Stimulated activated CD4-positive, alpha-beta T cell treated with anti-CD3 and anti-CD28 coated beads, TNF-alpha, amount 100 ng/mL, for 24 hours (primary cell): ENCODE results near the gene TNMD.
"Not testable (repeated sequence)": the region's sequence is repeated elsewhere in the genome, so short reads cannot be mapped to it uniquely, and the experiment has no call there.

Experiments used
- DNase-seq, 3 experiments: peaks; one replicate each; pipeline ENCODE4 v3.0.0-alpha.2; 2020; ENCODE audit warnings: low read depth in 3 of 3

The TNMD gene

DNA sequence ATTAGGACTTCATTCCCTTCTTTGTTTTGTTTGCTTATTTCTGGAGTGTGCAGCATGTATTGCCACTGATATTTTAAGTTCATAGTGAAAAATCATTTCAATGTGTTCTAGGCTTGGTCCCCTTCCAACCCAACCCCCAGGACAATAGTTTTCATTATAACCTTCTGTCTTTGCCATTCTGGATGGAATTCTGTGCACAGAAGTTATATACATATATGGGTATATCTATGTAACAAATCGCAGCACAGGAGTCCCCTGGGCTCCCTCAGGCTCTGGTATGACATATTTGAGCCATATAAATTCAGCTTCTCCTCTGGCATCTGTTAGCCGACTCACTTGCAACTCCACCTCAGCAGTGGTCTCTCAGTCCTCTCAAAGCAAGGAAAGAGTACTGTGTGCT lies at the start of gene TNMD:
Gene TNMD (plus strand): TSS at position 326 of the 400 bp plus-strand sequence. CDS start 83 bp downstream, outside the sequence.
- DNase-seq = no peak

DNA sequence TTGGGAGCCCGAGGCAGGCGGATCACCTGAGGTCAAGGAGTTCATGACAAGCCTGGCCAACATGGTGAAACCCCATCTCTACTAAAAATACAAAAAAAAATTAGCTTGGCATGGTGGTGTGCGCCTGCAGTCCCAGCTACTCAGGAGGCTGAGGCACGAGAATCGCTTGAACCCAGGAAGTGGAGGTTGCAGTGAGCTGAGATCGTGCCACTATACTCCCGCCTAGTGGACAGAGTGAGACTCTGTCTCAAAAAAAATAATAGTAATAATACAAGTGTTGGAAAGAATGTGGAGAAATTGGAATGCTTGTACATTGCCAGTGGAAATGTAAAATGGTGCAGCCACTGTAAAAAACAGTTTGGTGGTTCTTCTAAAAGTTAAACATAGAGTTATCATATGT lies 19.2 kb upstream of the TNMD start:
- DNase-seq = not testable (repeated sequence)

DNA sequence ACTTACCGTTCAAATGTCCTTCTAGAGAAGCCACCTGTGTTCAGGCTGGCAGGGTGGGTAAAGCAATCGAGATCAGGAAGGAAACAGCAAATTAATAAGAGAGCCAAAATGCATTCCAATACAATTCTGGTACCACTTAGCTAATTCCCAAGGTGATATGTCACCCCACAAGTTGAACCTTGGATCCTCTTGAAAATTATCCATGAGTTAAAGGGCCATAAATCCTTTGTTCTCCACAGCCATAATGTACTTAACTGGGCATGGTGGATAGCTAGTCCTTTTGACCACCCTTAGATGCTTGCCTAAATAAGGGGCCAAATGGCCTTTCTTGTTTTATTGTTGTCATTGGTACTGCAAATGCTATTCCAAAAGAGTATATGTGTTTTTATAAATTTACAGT lies 2.0 kb downstream of the TNMD start:
- DNase-seq = no peak

DNA sequence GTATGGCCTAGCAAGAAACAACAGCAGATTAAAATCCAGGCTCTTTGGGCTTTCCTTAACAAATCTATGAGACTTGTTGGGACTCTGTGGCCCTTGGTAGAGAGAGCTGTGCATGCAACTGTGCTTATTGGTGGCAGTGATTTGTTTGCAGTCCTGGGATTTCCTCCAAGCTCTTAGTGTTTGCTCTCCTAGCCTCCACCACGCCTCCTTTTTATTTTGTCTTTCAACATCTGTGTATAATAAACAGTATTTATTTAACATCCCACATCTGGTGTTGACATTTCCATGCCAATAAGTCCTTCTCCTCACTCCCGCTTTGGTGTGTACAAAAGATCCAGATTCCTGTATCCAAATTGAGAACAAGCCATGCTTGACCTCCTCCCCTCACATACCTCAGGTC lies 3.1 kb downstream of the TNMD start:
- DNase-seq = no peak

DNA sequence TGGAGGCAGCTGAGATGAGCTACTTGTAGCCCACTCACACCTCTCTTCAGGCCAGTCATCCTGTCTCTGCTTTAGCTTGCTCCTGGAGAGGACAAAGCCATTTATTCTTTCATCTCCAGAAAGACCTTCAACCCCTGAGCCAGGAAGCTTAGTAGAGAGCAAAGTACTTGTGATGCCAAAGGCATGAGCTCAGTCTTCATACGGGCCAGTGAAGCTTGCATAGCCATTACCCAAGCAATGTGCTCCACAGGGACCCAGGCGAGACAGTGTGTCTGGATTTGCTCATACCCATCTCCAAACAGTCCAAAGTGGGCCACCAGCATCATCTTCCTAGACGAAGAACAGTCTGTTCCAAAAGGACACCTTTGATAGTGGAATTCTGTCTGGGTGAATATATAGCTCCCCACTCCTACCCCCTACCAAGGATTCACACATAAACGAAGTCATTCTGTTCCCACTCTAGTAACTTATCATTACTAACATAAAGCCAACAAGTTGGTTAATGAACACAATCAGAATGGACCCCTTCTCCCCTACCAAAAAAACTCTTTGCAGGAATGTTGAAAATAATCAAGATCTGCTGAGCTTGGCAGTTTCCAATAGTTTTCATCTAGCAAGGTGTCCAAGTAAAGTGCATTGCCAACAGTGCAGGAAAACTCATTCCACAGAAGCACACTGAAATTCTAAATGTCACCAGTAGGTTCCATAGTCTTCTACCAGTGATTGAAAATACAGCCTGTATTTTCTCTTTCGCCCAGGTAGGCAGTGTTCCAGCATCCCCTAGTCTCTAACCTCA lies 6.7 kb downstream of the TNMD start:
- no peak for DNase-seq

DNA sequence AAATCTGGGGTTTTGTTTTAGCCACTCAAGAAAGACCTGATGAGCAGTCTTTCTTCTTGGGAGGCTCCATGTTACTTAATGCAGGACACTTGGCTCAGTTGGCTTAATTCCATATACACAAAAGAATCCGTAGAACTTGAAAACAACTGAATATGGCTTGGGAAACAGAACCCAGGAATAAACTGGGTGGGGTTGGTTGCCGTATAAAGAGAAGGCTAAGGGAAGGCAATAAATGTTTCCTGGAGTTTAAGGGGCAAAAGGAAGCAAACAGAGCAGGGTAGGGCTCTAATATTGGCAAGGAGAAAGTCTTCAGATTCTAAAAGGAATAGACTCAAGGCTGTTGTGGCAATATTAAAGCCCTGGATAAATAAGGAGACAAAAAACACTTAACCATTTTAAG lies 8.4 kb downstream of the TNMD start:
- DNase-seq = no peak

DNA sequence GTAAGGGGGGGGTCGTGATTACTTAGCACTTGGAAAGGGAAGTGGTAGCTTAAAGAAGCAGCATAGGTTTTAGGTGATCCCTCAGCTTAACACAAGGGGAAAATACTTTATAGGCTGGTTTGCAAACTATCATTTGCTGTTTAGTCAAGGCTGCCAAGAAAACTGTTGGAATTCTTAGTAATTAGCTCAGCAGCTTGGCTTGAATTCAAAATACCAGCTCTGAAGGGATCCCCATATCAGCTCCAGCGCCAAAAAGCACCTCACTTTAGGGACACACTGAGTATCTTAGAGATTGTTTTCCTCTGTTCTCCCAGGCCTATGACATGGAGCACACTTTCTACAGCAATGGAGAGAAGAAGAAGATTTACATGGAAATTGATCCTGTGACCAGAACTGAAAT lies 8.8 kb downstream of the TNMD start:
- DNase-seq = no peak

DNA sequence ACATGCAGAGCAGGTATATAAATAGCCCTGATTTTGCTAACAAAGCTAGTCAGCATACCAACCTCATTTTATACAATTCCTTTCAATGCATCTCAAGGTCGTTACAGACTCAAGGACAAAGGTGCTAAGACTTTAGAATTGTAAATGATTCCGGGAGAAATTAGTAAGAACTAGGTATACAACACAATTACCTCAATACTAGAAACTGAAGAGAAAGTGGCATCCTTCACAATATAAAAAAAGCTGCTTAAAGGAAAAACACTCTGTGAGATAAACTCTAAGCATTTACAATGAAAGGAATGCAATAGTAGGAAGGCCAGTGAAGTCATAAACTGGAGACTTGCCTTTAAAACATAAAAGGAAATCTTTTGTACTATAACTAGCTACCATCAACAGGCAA lies 11.9 kb downstream of the TNMD start:
- no peak for DNase-seq

DNA sequence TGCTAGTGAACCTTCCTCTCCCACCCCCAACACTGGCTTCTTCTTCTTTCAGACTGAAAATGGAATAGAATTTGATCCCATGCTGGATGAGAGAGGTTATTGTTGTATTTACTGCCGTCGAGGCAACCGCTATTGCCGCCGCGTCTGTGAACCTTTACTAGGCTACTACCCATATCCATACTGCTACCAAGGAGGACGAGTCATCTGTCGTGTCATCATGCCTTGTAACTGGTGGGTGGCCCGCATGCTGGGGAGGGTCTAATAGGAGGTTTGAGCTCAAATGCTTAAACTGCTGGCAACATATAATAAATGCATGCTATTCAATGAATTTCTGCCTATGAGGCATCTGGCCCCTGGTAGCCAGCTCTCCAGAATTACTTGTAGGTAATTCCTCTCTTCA lies 14.7 kb downstream of the TNMD start:
- no peak for DNase-seq

DNA sequence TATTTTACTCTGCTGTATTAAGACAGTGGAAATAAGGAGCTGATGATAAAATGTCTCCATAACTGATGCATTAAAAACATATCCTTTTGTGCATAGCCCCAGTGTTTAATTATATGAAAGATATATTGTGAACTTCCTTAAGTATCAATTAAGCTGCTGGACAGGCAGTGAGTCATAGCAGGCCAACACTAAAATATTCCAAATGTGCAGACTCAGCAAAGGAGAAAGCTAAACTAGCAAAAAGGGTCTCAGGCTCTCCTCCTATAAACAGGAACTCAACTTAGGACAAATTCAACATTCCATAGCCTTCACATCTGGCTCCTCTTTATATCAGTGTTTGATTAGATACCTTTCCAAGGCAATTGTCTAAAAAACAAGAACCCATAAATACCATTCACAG lies 15.6 kb downstream of the TNMD start:
- no peak for DNase-seq

DNA sequence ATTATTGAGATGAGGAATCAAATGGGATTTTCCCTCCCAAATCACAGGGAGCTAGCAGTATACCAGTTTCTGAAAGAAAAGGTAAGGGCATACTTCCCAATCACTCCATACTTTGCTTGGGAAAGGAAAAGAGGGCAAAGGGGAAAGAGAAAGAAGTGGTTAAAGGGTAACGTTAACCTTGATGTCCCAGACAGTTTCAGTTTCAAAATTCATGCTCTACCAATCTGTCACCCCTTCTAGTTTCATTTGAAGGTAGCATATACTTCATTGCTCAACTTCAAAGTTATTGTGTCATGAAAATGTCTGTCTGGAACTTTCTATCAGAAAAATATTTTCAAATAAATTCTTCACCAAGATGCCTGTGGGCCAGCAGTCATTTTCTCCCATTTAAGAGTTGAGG lies 16.0 kb downstream of the TNMD start:
- no peak for DNase-seq

DNA sequence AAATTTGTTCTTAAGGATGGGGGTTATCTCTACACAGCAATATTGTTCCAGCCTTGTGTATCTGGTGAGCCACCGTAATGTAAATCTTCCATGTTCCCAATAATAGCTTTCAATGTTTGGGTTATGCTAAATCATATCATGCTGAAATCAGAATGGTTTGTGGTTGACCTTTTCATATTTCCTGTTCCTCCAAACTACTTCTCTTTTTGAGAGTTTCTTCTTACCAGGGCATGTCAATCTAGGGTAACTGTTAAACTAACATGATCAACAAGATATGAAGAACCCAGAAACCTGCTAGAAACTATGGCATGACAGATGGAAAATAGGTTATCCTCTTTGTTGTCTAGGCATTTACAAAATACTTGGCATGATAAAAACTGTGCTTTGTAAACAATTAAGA lies 22.0 kb downstream of the TNMD start:
- DNase-seq = no peak

DNA sequence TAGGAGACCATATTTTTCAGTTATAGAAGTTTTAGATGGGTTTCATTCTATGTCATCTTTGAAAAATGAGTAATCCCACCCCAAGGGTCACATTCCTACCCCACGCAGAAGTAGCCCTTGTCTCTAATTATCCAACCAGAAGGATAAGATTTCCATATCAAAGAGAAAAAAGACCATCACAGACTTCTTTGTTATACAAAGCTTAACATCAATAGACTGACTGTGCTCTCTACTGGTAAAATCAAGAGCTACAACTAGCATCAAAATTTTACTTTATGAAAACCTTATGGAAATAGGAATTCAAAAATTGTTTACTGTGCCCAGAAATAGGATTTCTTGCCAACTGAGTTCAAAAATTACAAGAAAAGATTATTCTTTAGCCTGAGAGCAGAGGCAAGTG lies 24.9 kb downstream of the TNMD start:
- no peak for DNase-seq

DNA sequence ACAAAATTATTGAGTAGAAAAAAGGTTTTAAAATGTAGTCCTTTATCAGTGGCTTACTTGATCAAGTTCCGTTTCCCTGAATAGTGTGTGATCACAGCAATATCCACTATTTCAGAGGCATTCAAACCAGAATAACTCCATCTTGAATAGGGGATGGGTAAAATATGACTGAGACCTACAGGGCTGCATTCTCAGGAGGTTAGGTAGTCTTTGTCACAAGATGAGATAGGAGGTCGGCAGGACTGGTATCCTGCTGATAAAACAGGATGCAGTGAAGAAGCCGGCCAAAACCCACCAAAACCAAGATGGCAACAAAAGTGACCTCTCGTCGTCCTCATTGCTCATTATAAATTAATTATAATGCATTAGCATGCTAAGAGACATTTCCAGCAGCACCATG lies 27.2 kb downstream of the TNMD start:
- DNase-seq = no peak

DNA sequence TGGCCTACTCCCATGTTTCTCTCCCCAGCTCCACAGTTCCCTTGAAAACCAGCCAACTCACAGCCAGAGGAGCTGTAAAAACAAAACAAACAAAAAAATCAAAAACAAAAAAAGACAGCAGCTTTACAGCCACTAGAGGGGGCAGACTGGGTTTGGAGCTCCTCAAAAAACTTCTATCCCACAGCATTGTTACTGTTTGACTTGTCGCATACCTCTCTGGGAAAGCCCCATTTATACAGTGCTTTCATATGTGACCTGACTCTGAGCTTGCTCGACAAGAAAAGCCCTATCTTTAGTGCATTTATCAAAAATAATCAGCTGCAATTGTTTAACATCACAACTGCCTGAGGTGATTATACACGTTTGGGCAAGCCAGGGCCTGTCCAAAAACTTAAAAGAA lies 30.3 kb downstream of the TNMD start:
- DNase-seq = no peak

DNA sequence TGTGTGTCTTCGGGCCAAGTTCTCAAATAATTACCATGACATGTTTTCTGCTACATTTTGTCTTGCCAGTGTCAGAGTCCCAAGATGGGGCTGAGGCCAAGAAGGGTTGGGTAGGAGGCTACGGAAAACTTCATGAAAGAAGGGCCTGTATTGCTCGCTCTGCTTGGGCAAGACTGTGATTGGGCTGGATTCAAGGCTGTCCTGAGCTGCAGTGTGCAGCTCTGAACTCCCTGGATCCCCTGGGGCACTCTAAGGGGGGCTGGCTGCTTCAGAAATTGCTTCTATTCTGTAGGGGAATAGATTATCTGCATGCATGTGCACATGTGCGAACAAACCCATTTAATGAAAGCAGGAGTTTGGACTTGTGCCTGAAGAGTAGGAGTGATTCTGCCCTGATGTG lies 38.3 kb downstream of the TNMD start:
- no peak for DNase-seq

DNA sequence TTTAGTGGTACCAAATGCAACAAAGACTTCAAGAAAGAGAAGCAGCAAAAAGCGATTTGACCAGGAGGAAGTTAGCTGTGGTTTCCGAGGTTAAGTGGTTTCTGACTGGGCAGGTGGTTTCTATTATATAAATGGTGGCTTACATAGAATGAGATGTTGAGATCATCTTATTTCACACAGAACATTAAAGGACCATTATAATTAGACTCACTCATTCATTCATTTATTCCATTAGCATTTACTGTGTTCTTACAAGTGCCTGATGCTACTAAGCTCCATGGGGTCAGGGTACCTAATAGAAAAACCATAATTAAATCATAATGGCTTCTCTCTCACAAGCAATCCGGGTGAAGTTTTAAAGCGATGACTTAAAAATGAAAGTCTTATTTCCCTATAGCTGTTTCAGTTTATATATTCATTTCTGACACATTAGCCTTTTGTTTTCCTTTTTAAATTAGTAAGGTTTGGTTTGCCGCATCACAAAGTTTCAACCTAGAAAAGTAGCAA lies 41.3 kb downstream of the TNMD start:
- no peak for DNase-seq

DNA sequence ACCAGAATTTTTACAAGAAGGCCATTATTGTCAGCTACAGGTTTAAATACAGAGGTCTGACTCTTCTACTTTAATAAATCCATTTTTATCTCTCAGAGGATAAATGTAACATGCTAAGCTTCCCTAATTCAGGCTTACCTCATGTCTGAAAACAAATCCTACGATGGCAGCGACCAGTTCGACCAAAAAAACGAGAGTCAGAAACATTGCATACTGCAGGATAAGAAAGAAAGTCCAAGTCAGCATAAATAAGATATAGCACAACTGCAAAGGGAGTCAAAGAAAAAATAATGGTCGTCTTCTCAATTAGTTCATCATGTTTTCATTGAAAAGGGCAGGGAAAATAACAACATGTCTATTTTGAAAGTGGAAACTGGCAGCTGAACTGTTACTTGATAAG lies 50.3 kb downstream of the TNMD start:
- no peak for DNase-seq

DNA sequence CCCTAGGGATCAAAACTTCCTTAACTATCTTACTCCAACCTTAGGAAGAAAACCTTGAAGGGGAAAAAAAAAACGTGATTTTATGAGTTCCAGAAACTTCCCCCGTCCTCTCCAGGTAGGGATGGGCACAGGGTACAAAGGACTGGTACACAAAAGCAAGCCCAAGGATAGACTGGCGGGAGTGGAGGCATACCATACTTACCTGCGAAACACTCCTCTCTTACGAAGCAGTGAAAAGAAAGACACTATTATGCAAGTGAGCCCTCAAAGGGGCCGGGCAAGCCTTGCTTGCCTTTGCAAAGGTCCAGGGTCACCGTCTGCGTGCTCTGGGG lies 51.2 kb downstream of the TNMD start:
- no peak for DNase-seq

DNA sequence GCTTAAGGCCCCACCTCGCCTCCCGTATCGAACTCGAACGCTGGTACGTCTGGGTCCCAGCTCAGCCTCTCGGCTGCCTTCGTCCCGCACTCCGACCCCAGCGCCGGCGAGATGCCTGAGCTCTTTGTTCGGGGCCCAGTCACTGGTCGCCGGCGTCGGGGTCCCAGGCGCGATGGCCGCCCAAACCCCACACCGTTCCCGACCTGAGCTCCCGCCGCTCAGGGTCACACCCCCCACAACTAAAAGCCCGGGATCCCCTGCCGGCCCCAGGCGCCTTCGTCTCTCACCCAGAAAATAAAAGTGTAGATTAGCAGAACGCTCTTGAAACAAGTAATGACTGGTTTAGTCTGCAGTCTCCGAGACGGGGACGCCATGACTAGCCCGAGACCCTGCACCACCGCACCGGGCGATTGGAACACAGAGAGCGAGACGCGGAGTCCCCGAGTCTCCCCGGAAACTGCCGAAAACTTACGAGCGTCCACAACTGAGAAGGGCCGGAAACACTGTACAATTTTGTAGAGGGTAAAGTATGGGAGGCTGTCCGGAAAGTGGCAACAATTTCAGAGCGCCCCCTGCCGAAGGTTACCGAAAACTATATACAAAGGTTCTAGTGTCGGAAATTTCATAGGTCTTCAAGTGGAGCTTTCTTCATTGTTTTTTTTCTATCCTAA lies 51.7 kb downstream of the TNMD start, which contains the start of gene TSPAN6:
Gene TSPAN6 (minus strand): TSS at position 486 of the 671 bp plus-strand sequence. CDS start 112 bp downstream, at position 374.
- peak; percentile 43 to 73 (median 63) for DNase-seq

DNA sequence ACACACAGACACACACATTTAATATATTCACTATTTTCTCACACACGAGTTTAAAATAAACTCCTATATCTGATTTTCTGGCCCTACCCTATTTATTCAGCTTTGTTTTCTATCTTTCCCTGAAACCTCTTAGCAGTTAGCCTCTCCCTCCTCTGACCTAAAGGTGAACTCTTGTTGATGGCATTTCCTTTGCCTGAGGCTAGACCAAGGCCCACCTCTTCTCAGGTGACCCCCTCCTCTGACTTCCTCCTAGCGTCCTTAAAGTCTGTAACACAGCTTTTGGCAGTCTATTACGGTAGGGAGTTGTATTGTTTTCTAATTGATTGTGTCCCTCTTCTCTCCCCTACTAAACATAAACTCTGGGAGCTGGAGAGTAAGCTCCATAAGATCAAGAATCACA lies 57.6 kb downstream of the TNMD start:
- no peak for DNase-seq

DNA sequence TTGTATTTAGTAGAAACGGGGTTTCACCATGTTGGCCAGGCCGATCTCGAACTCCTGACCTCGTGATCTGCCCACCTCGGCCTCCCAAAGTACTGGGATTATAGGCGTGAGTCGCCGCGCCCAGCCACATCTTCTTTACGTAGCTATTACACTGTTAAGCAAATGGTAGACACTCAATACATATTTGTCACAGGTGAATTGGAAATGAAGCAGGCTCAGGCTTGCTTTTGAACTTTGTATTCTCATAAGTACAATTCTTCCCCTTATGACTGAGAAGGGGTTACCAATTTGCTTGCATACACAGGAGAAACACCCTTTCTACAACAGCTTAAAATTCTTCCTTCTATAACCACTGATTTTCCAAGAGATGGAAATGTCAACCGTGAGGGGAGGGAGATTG lies 58.5 kb downstream of the TNMD start:
- DNase-seq = no peak
